Measurements from ENCODE around the gene VWA5B1.

VWA5B1 gene

GRCh38 chr1:20366463-20367115 lies 75.9 kb downstream of the VWA5B1 start:
- no peak overlapping the region for H3K4me3 ChIP-seq (ENCODE audit: low read length)
- DNase-seq (ENCODE audit: low read depth) = no peak
- TF ChIP-seq CTCF (conservative IDR thresholded peaks at IDR 0.05; ENCODE audit: low read length) = no peak

- TF ChIP-seq CTCF (conservative IDR thresholded peaks at IDR 0.05; ENCODE audit: low read length) = peak; percentile 66
- no peak overlapping the region for H3K4me3 ChIP-seq (ENCODE audit: low read length)
- peak; percentile 23 for DNase-seq (ENCODE audit: low read depth)
Measured at GRCh38 chr1:20367116-20367585, 76.5 kb downstream of the VWA5B1 start.

- TF ChIP-seq CTCF (conservative IDR thresholded peaks at IDR 0.05; ENCODE audit: low read length) = no peak
- DNase-seq (ENCODE audit: low read depth) = no peak
- H3K4me3 ChIP-seq (ENCODE audit: low read length) = no peak overlapping the region
Measured at GRCh38 chr1:20367626-20368025, 77.0 kb downstream of the VWA5B1 start.

GRCh38 chr1:20368866-20369470 lies 78.3 kb downstream of the VWA5B1 start:
- H3K4me3 ChIP-seq (ENCODE audit: low read length) = no peak overlapping the region
- no peak for TF ChIP-seq CTCF (conservative IDR thresholded peaks at IDR 0.05; ENCODE audit: low read length)
- DNase-seq (ENCODE audit: low read depth) = no peak

- no peak overlapping the region for H3K4me3 ChIP-seq (ENCODE audit: low read length)
- TF ChIP-seq CTCF (conservative IDR thresholded peaks at IDR 0.05; ENCODE audit: low read length) = no peak
- DNase-seq (ENCODE audit: low read depth) = peak; percentile 84
Measured at GRCh38 chr1:20370698-20371097, 80.0 kb downstream of the VWA5B1 start.

GRCh38 chr1:20371411-20371810 lies 80.7 kb downstream of the VWA5B1 start:
- DNase-seq (ENCODE audit: low read depth) = peak; percentile 16
- TF ChIP-seq CTCF (conservative IDR thresholded peaks at IDR 0.05; ENCODE audit: low read length) = no peak

GRCh38 chr1:20371883-20372282 lies 81.2 kb downstream of the VWA5B1 start:
- TF ChIP-seq CTCF (conservative IDR thresholded peaks at IDR 0.05; ENCODE audit: low read length) = no peak
- DNase-seq (ENCODE audit: low read depth) = no peak
- H3K4me3 ChIP-seq (ENCODE audit: low read length) = no peak overlapping the region

More at GRCh38 chr1:20371411-20371810, 80.7 kb downstream of the VWA5B1 start:
- no peak overlapping the region for H3K4me3 ChIP-seq (ENCODE audit: low read length)
